Esophagus (tissue), 2 donors: ENCODE measurements around the gene ACE. TPM values are rescaled to one million over a fixed set of nuclear protein-coding genes. Genes with fewer than 3 reads are reported as not detected.

Source experiments
- H3K27ac ChIP-seq, 2 donors: one replicate each; pipeline ENCODE4 v1.5.1; 2013; ENCODE audit warnings: low read depth in 2 of 2, mild to moderate bottlenecking in 2 of 2, inconsistent platforms in 1 of 2, low read length in 1 of 2, moderate library complexity in 1 of 2
- H3K27me3 ChIP-seq, 2 donors: one replicate each; pipeline ENCODE4 v1.6.1; 2013; ENCODE audit warnings: low read length in 2 of 2, control low read depth in 1 of 2, mild to moderate bottlenecking in 1 of 2; ENCODE audit not compliant: insufficient read depth in 2 of 2, control insufficient read depth in 1 of 2
- H3K36me3 ChIP-seq, 2 donors: one replicate each; pipeline ENCODE4 v1.6.1; 2013; ENCODE audit warnings: low read length in 1 of 2; ENCODE audit not compliant: control insufficient read depth in 2 of 2, insufficient read depth in 2 of 2
- H3K4me1 ChIP-seq, 2 donors: one replicate each; pipeline ENCODE4 v1.6.1; 2013; ENCODE audit warnings: low read length in 1 of 2; ENCODE audit not compliant: control insufficient read depth in 2 of 2, insufficient read depth in 2 of 2
- H3K4me3 ChIP-seq, 2 donors: one replicate each; pipeline ENCODE4 v1.5.1; 2013; ENCODE audit warnings: low read length in 2 of 2, mild to moderate bottlenecking in 2 of 2, low read depth in 1 of 2, moderate library complexity in 1 of 2
- H3K9me3 ChIP-seq, 2 donors: one replicate each; pipeline ENCODE4 v1.6.1; 2013; ENCODE audit warnings: mild to moderate bottlenecking in 2 of 2, low read depth in 1 of 2, low read length in 1 of 2, moderate library complexity in 1 of 2; ENCODE audit not compliant: control insufficient read depth in 2 of 2, insufficient read depth in 1 of 2
- WGBS, 2 donors: extraction: QIAGEN DNeasy Blood & Tissue Kit; methylation state at CpG; one replicate each; pipeline ENCODE4 v1.1.7; 2013; 5-methylcytosine and 5-hydroxymethylcytosine counted together
- polyA plus RNA-seq, 2 donors: library from polyadenylated mRNA; stranded (reverse); fragments of 200-250 nt; gene quantifications; one replicate each; pipeline ENCODE4 v1.2.3, GENCODE V29; 2013
- donor health status: healthy with polysubstance abuse.
- donor health status: Bipolar disorder and iron deficiency.

The ACE gene
- polyA plus RNA-seq, 2 donors: 1.2 to 1.9 TPM

DNA sequence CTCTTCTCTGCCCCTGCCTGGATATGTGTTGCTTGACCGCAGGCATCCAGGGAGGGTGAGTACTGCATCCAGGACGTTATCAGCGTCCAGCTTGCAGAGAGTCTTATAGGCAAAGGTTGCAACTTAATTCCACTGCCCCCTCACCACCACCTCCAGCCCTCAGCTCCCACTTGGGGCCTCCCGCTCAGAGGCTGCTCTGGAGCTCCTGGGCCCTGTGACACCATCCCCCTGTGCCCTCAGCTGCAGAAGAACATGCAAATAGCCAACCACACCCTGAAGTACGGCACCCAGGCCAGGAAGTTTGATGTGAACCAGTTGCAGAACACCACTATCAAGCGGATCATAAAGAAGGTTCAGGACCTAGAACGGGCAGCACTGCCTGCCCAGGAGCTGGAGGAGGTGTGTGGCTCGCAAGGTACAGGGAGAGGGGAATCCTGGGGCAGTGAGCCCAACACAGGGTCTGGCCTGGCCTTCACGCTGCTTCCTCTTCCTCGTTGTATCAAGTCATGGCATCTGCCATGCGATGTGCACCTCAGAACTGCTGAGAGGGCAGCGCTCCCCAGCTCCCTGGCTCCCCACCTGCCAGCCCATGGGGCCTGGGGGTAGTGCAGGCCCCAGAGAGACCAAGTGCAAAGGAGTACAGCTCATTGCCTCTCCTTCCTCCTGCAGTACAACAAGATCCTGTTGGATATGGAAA lies 9.6 kb downstream of the ACE start:
- H3K27ac ChIP-seq: no peak overlapping the region
- H3K36me3 ChIP-seq: no peaks in the 10 kb centered on the region
- no peaks in the 10 kb centered on the region for H3K27me3 ChIP-seq
- no peaks in the 10 kb centered on the region for H3K4me1 ChIP-seq
- no peaks in the 10 kb centered on the region for H3K9me3 ChIP-seq
- H3K4me3 ChIP-seq: no peak overlapping the region
- WGBS, 2 donors: 80 to 82% methylated on average over 12 of the region's 12 CpGs

DNA sequence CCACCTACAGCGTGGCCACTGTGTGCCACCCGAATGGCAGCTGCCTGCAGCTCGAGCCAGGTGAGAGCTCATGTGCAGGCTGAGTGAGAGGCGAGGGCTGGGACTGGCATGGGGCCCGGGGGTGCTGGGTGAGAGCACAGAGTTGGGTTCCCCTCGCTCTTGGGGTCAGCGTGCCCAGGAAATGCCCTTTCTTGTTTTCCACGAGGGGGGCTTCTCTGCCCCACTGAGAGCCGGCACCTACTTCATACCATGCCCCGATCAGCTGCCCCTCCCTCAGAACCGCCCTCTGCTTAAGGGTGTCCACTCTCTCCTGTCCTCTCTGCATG lies 10.1 kb downstream of the ACE start:
- H3K9me3 ChIP-seq: no peaks in the 10 kb centered on the region
- H3K4me1 ChIP-seq: no peaks in the 10 kb centered on the region
- H3K4me3 ChIP-seq: no peak overlapping the region
- no peaks in the 10 kb centered on the region for H3K27me3 ChIP-seq
- 84 to 87% methylated on average over 10 to 11 of the region's 11 CpGs for WGBS, 2 donors
- no peaks in the 10 kb centered on the region for H3K36me3 ChIP-seq
- H3K27ac ChIP-seq: no peak overlapping the region

DNA sequence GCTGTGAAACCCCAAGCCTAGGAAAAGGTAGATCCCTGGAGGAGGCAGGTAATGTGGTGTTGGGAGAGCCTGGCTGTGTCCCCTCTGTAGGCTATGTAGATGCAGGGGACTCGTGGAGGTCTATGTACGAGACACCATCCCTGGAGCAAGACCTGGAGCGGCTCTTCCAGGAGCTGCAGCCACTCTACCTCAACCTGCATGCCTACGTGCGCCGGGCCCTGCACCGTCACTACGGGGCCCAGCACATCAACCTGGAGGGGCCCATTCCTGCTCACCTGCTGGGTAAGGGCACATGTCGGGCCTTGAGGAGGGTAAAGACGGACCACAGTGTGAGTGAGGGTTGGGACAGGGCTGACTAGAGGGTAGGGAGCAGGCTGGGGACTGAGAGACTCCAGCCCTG lies 12.0 kb downstream of the ACE start:
- no peaks in the 10 kb centered on the region for H3K27me3 ChIP-seq
- H3K27ac ChIP-seq: no peak overlapping the region
- no peaks in the 10 kb centered on the region for H3K4me1 ChIP-seq
- WGBS, 2 donors: 93% methylated on average over 10 of the region's 10 CpGs
- no peaks in the 10 kb centered on the region for H3K36me3 ChIP-seq
- H3K9me3 ChIP-seq: no peaks in the 10 kb centered on the region
- H3K4me3 ChIP-seq: no peak overlapping the region

DNA sequence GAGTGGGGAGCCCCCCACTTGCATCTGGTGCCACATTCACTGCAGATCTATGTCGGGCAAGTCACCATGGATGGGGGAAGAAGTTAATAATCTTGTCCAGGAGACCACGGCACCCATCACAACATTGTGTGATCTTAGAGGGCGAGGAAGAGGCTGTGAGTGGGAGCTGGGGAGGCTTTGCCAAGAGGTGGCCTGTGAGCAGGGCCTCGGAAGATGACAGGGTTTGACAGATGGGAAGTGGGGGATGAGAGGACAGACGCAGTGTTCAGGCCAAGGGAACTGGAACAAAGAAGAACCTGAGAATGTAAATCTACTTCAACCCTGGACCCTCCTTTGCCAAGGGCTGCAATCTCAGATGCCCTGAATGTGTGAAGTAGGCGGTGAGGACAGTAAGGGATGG lies 12.4 kb downstream of the ACE start:
- H3K4me3 ChIP-seq: no peak overlapping the region

GRCh38 chr17:63490329-63490728 lies 13.5 kb downstream of the ACE start:
- Histone ChIP-seq H3K36me3 (no peaks in the 10 kb centered on the region), H3K27me3 (no peaks in the 10 kb centered on the region), H3K4me3 (no peak overlapping the region), H3K9me3 (no peaks in the 10 kb centered on the region), H3K4me1 (no peaks in the 10 kb centered on the region), H3K27ac (no peak overlapping the region)
- WGBS, 2 donors: 55% methylated on average over 10 of the region's 10 CpGs

More for the DNA sequence above, 12.4 kb downstream of the ACE start:
- Histone ChIP-seq H3K36me3 (no peaks in the 10 kb centered on the region), H3K9me3 (no peaks in the 10 kb centered on the region), H3K4me1 (no peaks in the 10 kb centered on the region), H3K27me3 (no peaks in the 10 kb centered on the region), H3K27ac (no peak overlapping the region)
- WGBS, 2 donors: 83 to 87% methylated on average over 6 of the region's 6 CpGs

GRCh38 chr17:63490858-63491400 lies 14.1 kb downstream of the ACE start:
- no peak overlapping the region for H3K27ac ChIP-seq
- no peaks in the 10 kb centered on the region for H3K36me3 ChIP-seq
- no peaks in the 10 kb centered on the region for H3K4me1 ChIP-seq
- H3K27me3 ChIP-seq: no peaks in the 10 kb centered on the region
- 84 to 89% methylated on average over 22 of the region's 22 CpGs for WGBS, 2 donors
- no peak overlapping the region for H3K4me3 ChIP-seq
- no peaks in the 10 kb centered on the region for H3K9me3 ChIP-seq

GRCh38 chr17:63491413-63491812 lies 14.6 kb downstream of the ACE start:
- H3K4me3 ChIP-seq: no peak overlapping the region
- no peaks in the 10 kb centered on the region for H3K36me3 ChIP-seq

DNA sequence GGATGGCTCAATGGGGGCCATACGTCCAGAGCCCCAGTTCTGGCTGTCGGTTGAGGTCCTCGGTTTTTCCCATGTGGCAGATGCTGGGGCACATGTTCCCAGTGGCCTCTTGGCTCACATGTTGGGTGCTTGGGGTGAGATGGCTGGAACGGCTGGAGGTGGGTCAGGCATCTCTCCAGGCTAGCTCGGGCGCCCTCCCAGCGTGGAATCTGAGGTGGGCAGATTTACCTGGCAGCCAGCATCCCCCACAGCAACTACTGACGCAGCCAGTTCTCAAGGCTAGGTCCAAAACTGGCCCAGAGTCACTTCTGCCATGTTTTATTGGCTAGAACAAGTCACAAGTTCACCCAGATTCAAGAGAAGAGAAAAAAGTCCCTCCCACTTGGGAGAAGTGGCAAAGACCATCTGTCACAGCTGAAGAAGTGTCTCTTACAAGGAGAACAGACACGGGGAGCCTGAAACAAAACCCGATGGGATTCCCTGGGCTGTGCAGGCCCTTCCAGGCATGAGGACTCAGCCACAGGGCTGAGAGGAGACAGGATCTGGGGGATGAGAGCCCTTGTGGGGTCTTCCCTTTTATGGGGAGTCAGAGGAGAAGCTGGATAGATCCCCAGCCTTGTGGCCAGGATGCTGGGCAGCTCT lies 15.2 kb downstream of the ACE start:
- Histone ChIP-seq H3K9me3 (no peaks in the 10 kb centered on the region), H3K27me3 (no peaks in the 10 kb centered on the region), H3K36me3 (no peaks in the 10 kb centered on the region), H3K4me1 (no peaks in the 10 kb centered on the region), H3K4me3 (no peak overlapping the region), H3K27ac (no peak overlapping the region)
- 79 to 80% methylated on average over 10 of the region's 10 CpGs for WGBS, 2 donors

More at GRCh38 chr17:63491413-63491812, 14.6 kb downstream of the ACE start:
- Histone ChIP-seq H3K9me3 (no peaks in the 10 kb centered on the region), H3K27me3 (no peaks in the 10 kb centered on the region), H3K4me1 (no peaks in the 10 kb centered on the region), H3K27ac (no peak overlapping the region)
- 83 to 88% methylated on average over 8 of the region's 8 CpGs for WGBS, 2 donors

DNA sequence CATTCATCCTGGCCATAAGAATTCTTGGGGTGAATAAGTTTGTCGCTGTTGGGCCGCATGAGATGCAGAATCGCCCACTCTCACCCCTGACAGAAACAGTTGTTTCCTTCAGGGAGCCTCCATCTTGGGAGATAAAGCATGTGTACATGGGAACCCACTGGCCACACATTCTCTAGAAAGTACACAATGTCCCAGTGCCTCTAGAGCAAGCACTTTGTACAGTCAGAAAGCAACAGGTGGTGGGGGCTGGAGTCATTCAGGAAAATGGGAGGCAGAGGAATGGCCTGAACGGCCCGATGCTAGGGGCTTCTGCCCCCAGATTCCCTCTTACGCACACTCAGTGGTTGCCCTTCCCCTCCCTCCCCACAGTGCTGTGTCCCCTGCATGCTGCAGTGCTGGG lies 16.1 kb downstream of the ACE start:
- H3K4me3 ChIP-seq: no peak overlapping the region
- H3K9me3 ChIP-seq: no peaks in the 10 kb centered on the region
- H3K27me3 ChIP-seq: no peaks in the 10 kb centered on the region
- H3K27ac ChIP-seq: no peak overlapping the region
- no peaks in the 10 kb centered on the region for H3K36me3 ChIP-seq
- no peaks in the 10 kb centered on the region for H3K4me1 ChIP-seq
- 89 to 96% methylated on average over 6 of the region's 6 CpGs for WGBS, 2 donors

DNA sequence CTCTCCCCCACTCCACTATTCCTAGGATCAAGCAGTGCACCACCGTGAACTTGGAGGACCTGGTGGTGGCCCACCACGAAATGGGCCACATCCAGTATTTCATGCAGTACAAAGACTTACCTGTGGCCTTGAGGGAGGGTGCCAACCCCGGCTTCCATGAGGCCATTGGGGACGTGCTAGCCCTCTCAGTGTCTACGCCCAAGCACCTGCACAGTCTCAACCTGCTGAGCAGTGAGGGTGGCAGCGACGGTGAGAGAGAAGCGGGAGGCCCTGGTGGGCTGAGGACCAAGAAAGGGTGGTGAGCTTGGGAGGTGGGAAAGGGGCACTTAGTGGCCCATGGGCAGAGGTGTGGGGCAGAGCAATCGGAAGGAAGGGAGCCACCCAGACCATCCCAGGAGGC lies 16.6 kb downstream of the ACE start:
- Histone ChIP-seq H3K9me3 (no peaks in the 10 kb centered on the region), H3K27ac (no peak overlapping the region), H3K4me3 (no peak overlapping the region), H3K27me3 (no peaks in the 10 kb centered on the region), H3K36me3 (no peaks in the 10 kb centered on the region), H3K4me1 (no peaks in the 10 kb centered on the region)
- WGBS, 2 donors: 88 to 91% methylated on average over 9 of the region's 9 CpGs
